ENCODE results near the gene TTC23L.

Gene TTC23L

DNA sequence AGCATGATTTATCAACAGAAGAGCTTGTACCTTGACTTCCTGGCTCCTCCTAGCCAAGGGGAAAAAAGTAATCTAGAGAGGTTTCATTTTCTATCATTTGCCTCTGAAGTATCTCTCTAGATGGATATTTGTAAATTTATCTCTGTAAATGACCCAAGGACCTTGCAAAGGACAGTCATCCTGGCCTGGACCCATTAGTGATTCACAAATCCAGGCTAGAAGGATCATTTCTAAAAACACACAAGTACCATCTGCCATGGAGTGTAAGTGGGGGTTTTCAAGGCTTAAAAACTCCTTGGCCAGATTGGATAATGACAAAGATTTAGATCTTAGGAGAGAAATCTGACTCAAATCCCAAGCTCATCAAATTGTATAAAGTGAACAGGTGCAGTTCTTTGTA is 8.1 kb downstream of the TTC23L start:
- no peaks in the 10 kb centered on the region for H3K9me3 Mint-ChIP-seq
- no peaks in the 10 kb centered on the region for H3K36me3 Mint-ChIP-seq
- no peaks in the 10 kb centered on the region for H3K4me1 Mint-ChIP-seq
- ATAC-seq: no peak
- no peaks in the 10 kb centered on the region for H3K27me3 Mint-ChIP-seq
- H3K27ac Mint-ChIP-seq: no peak overlapping the region
- no peak overlapping the region for H3K4me3 Mint-ChIP-seq

DNA sequence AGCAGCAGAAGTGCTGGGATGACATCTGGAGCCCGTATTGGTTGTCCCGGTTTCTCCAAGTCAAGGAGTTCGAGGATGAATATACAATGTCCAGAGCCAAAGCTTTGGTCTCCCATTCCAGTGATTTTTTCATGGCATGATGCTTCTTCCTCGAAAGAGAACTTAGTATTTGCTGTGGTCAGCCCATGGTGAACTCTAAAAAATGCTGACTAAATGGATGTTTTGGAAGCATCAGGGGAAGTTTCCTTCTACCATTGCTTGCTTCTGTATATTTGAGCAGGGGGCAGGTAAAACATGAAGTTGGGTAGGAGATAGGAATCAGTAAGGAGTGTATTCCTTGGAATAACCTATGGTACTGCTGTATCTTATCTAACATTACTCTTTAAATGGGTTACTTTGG is 8.6 kb downstream of the TTC23L start:
- H3K4me3 Mint-ChIP-seq: no peak overlapping the region
- no peaks in the 10 kb centered on the region for H3K4me1 Mint-ChIP-seq
- ATAC-seq: no peak
- no peak overlapping the region for H3K27ac Mint-ChIP-seq
- H3K9me3 Mint-ChIP-seq: peaks cover 2% of the 10 kb centered on the region
- no peaks in the 10 kb centered on the region for H3K27me3 Mint-ChIP-seq
- H3K36me3 Mint-ChIP-seq: no peaks in the 10 kb centered on the region

DNA sequence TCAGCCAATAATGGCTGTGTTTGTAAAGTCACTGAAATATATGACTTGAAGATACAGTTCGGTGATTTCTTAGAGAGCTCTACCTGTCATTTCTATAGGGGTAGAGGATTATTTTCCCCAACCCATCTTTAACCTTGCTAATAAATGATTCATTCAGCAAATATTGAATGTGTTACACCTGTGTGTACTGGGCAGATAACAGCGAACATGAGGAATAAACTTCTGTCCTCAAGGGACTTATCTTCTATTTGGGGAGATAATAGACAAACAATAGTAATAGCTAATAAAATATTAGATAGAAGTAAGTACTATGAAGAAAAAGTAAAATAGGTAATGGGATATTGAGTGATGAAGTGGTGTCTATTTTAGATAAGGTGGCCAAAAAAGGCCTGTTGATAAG is 9.3 kb downstream of the TTC23L start:
- H3K4me3 Mint-ChIP-seq: no peak overlapping the region
- no peaks in the 10 kb centered on the region for H3K4me1 Mint-ChIP-seq
- no peaks in the 10 kb centered on the region for H3K36me3 Mint-ChIP-seq
- no peak overlapping the region for H3K27ac Mint-ChIP-seq
- H3K27me3 Mint-ChIP-seq: no peaks in the 10 kb centered on the region
- no peak for ATAC-seq
- H3K9me3 Mint-ChIP-seq: peaks cover 2% of the 10 kb centered on the region

DNA sequence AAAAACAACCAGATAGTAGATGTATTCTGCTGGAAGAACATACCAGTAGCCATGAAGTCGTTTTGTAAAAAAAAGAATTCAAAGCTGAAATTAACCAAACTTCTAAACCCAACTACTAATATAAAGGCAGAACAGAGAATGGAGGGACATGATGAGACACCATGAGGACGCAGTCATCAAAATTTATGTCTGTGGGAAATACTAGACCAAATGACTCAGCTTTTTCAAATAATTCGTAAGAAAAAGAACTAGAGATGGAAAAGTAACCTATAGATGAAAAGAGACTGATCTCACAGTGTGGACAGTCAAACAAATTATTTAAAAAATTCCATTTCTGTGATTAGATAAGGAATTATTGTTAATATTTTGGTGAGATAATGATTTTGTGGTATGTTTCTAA is 10.3 kb downstream of the TTC23L start:
- Mint-ChIP-seq H3K4me1 (no peaks in the 10 kb centered on the region), H3K27ac (no peak overlapping the region), H3K4me3 (no peak overlapping the region), H3K9me3 (peaks cover 2% of the 10 kb centered on the region), H3K27me3 (no peaks in the 10 kb centered on the region), H3K36me3 (no peaks in the 10 kb centered on the region)
- ATAC-seq: no peak

DNA sequence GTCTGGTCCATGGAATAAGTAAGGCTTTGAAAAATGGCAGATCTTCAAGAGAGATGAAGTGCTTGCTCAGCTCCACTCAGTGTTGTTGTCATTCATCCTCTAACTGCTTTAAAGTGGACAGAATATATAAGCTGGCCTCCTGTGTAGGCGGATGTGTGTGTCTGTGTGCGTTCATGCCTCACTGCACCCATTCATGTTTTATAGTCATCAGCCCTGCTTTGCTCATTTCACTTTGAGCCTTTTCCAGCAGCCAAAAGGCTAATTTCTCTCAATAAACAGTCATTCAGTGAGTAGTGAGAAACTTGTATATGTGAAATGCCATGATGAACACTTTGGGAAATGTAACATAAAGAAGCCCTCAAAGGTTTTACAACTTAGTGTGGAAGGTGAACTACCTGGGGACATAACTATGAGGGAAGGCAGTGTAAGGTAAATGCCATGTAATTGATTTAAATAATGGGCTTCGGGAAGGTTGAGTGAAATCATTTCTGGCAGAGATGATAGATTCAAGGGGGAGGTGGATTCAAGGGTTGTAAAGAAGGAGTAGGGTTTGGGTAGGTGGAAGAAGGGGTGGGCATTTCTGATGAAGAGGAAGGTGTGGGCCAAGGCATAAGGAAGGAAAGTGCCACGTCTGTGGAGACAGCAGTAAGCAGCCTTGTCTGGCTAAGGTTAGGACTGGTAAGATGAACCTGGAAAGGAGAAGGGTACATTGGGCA is 15.7 kb downstream of the TTC23L start:
- Mint-ChIP-seq H3K27ac (peak overlapping the region; percentile 11), H3K9me3 (peaks cover 2% of the 10 kb centered on the region), H3K36me3 (no peaks in the 10 kb centered on the region), H3K4me3 (no peak overlapping the region), H3K27me3 (no peaks in the 10 kb centered on the region), H3K4me1 (peaks cover 9% of the 10 kb centered on the region)
- ATAC-seq: peak; percentile 76

DNA sequence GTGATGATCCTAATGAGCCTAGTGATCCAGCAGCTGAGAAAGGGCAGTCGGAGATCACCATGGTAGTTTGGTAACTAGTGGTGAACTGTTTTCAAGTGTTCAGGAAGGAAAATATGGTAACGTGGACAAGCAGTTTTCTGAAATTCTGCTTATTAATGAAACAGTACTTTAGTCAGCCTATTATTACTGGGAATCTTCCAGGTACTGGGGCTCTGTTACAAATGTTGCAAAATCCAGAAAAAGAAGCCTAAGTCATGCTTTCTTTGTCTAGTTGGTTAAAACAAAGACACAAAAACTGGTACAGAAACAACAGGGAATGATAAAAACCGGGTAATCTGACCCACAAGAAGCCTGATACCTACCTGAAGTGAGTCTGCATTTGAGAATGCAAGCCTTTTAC is 18.2 kb downstream of the TTC23L start:
- no peak for ATAC-seq
- H3K27ac Mint-ChIP-seq: no peak overlapping the region
- H3K27me3 Mint-ChIP-seq: no peaks in the 10 kb centered on the region
- no peaks in the 10 kb centered on the region for H3K36me3 Mint-ChIP-seq
- no peak overlapping the region for H3K4me3 Mint-ChIP-seq
- H3K9me3 Mint-ChIP-seq: peaks cover 2% of the 10 kb centered on the region
- H3K4me1 Mint-ChIP-seq: peaks cover 9% of the 10 kb centered on the region

DNA sequence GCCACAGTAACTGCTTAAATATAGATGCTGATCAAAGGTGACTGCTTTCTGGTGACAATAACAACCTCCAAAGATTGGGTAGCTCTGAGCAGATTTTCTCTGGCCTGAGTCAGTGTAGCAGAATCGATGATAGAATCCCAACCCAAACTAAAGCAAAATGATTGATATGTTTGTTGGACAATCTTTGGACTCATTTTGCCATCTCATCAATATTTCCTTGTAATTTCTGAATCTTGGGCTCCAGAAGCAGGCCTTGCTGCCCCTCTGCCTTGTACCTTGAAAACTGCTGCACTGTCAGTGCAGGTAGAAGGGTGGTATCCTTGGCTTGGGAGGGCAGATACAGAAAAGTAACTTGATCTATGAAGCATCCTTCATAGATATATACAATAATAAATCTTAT is 18.9 kb downstream of the TTC23L start:
- Mint-ChIP-seq H3K27ac (no peak overlapping the region), H3K4me1 (peaks cover 9% of the 10 kb centered on the region), H3K36me3 (no peaks in the 10 kb centered on the region), H3K4me3 (no peak overlapping the region), H3K27me3 (no peaks in the 10 kb centered on the region), H3K9me3 (no peaks in the 10 kb centered on the region)
- ATAC-seq: no peak

DNA sequence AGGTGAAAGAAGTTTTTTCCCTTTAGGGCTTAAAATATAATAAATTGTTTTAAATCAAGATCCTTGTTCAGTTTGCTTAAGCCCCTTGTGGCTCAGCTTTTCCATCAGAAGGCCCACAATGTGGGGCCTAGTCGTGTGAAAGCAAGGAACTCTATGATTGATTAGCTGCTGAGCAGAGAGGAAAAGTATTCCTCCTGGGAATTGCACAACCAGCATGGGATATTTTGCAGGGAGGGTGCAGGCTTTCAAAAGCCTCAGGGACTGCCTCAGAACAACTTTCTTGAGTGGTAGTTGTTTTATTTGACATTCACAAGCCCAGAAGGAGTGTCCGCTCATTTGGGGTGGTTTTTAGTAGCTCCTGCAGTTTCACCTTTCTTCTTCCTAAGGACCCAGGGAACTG is 19.8 kb downstream of the TTC23L start:
- H3K27ac Mint-ChIP-seq: no peak overlapping the region
- H3K9me3 Mint-ChIP-seq: no peaks in the 10 kb centered on the region
- ATAC-seq: no peak
- no peak overlapping the region for H3K4me3 Mint-ChIP-seq
- no peaks in the 10 kb centered on the region for H3K36me3 Mint-ChIP-seq
- no peaks in the 10 kb centered on the region for H3K27me3 Mint-ChIP-seq
- peaks cover 9% of the 10 kb centered on the region for H3K4me1 Mint-ChIP-seq

DNA sequence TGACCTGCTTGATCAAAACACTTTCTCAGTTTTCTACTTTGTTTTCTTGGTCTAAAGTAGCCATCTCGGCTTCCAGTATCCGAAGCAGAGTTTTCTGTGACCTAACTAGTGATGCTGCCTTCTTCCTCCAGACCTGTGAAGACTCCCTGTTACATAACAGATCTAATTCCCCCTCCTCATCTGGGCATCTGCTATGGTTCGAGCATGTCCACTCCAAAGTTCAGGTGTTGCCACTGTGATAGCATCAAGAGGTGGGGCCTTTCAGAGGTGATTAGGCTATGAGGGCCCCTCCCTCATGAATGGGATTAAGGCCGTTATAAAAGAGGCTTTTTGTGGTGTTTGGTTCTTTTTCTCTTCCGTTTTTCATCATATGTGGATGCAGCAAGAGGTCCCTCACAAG is 20.3 kb downstream of the TTC23L start:
- H3K27ac Mint-ChIP-seq: no peak overlapping the region
- H3K36me3 Mint-ChIP-seq: no peaks in the 10 kb centered on the region
- no peak for ATAC-seq
- no peaks in the 10 kb centered on the region for H3K27me3 Mint-ChIP-seq
- peaks cover 9% of the 10 kb centered on the region for H3K4me1 Mint-ChIP-seq
- H3K9me3 Mint-ChIP-seq: no peaks in the 10 kb centered on the region
- H3K4me3 Mint-ChIP-seq: no peak overlapping the region

DNA sequence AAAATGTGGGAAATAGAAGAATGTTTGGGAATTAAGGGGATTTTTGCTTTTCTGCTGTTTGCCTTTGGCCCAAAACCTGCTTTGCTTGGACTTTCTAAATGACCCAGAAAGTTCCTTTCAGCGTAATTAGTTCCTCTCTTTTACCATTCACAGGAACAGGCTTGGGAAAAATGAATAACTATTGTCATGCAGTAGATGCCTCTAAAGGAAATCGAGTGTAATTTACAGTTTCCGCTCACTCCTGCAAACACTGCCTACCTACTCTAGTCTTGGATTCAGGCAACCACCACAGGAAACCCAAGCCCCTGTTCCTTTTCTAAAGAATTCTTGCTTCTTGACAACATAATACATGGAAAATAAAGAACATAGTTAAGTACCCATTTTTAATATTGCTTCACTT is 25.0 kb downstream of the TTC23L start:
- Mint-ChIP-seq H3K27me3 (no peaks in the 10 kb centered on the region), H3K36me3 (no peaks in the 10 kb centered on the region), H3K4me1 (no peaks in the 10 kb centered on the region), H3K27ac (no peak overlapping the region), H3K4me3 (no peak overlapping the region), H3K9me3 (no peaks in the 10 kb centered on the region)
- no peak for ATAC-seq

DNA sequence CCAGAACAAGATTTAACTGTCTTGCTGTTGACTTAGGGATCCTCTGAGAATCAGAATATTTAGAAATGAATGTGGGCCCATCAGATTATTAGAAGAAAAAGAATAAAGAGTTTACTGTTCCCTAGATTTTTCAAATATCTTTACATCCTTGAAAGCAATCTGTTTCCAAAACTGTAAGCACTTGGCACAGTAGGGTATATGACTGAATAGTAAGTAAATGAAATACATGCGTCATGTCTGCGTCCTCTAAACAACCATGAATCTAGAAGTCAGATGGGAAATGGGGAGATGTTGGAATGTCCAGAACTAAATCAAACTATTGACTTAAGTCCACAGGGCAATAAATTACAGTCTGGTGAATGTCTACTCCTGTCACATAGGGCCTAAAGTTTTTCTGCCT is 26.1 kb downstream of the TTC23L start:
- H3K4me1 Mint-ChIP-seq: no peaks in the 10 kb centered on the region
- H3K27ac Mint-ChIP-seq: no peak overlapping the region
- H3K9me3 Mint-ChIP-seq: no peaks in the 10 kb centered on the region
- H3K4me3 Mint-ChIP-seq: no peak overlapping the region
- no peak for ATAC-seq
- no peaks in the 10 kb centered on the region for H3K27me3 Mint-ChIP-seq
- H3K36me3 Mint-ChIP-seq: no peaks in the 10 kb centered on the region

DNA sequence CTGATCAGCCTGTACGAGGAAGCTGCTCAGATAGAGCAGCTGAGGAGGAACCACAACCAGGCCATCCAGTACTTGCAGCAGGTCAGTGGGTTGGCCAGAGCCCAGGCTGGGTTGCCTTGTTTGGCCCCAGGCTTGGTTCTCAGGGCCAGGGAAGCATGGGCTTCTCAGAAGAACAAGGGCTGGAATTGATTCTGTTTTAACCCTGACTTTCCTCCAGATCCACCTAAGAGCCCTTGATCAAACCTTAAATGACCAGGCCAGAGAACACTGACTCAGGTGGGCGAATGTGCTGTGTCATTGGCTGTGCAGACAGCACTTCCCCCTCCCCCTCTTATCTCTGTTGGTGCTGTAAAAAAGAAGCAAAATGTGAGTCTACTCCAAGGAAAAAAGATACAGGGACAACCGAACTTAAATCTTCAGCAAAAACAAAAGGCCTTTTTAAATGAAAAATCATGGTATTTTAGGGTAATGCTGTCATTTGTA is 28.1 kb downstream of the TTC23L start:
- no peak overlapping the region for H3K27ac Mint-ChIP-seq
- no peak overlapping the region for H3K4me3 Mint-ChIP-seq
- H3K36me3 Mint-ChIP-seq: no peaks in the 10 kb centered on the region
- H3K27me3 Mint-ChIP-seq: no peaks in the 10 kb centered on the region
- H3K4me1 Mint-ChIP-seq: no peaks in the 10 kb centered on the region
- no peaks in the 10 kb centered on the region for H3K9me3 Mint-ChIP-seq
- no peak for ATAC-seq

DNA sequence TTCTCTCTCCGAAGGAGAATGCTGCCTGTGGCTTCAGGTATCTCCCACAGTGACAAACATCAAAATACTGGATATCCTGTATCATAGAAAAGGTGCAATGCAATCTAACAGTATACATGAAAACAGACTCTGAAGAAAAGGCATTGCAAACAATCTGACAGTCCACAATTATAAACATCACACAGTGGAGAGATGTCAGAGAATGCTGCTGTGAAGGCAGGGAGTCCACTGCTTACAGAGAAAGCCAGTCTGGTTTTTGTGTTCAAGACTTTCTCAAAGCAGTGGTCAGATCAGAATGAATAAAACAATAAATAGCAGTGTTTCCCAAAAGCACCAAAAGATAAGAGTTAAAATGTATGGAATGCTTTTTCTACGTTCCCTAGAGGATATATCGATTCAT is 28.7 kb downstream of the TTC23L start:
- Mint-ChIP-seq H3K36me3 (no peaks in the 10 kb centered on the region), H3K9me3 (no peaks in the 10 kb centered on the region), H3K4me1 (no peaks in the 10 kb centered on the region), H3K27ac (no peak overlapping the region), H3K27me3 (no peaks in the 10 kb centered on the region), H3K4me3 (no peak overlapping the region)
- no peak for ATAC-seq

DNA sequence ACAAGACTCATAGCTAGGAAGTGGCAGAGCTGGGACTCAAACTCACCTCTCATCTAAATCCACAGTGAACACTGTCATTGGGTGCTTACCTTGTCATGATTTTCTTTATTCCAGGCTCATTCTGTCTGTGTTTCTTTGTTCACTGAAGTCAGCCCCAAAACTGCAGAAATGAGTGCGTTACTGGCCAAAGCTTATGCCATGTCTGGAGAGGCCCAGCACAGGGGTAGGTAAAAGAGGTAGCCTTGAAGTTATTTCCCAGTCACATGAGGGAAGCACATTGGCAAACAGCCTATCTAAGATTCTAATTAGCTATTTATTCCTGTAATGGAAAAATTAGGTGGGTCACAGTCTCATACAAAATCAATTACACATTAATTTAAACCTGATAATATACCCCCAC is 29.8 kb downstream of the TTC23L start:
- Mint-ChIP-seq H3K4me3 (no peak overlapping the region), H3K27ac (no peak overlapping the region), H3K27me3 (no peaks in the 10 kb centered on the region), H3K36me3 (no peaks in the 10 kb centered on the region), H3K4me1 (no peaks in the 10 kb centered on the region), H3K9me3 (no peaks in the 10 kb centered on the region)
- no peak for ATAC-seq

DNA sequence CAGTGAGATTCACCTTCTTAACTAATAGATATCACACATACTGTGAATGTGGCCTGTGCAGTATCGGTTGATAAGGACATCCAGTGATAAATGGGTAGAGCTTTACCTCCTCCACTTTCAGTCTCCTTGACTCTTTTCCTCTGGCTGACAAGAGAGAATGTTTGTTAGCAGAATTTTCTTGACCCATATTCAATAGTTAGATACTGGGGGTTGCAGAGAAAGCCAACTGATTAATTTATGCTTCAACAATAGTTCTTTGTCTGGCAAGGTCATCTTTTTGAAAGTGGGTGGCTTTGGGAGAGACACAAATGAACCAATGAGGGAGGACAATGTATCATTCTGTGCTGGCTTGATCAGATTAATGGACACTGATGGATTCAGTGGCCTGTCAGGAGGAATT is 30.3 kb downstream of the TTC23L start:
- Mint-ChIP-seq H3K9me3 (no peaks in the 10 kb centered on the region), H3K36me3 (no peaks in the 10 kb centered on the region), H3K27ac (no peak overlapping the region), H3K27me3 (no peaks in the 10 kb centered on the region), H3K4me3 (no peak overlapping the region), H3K4me1 (no peaks in the 10 kb centered on the region)
- ATAC-seq: no peak

DNA sequence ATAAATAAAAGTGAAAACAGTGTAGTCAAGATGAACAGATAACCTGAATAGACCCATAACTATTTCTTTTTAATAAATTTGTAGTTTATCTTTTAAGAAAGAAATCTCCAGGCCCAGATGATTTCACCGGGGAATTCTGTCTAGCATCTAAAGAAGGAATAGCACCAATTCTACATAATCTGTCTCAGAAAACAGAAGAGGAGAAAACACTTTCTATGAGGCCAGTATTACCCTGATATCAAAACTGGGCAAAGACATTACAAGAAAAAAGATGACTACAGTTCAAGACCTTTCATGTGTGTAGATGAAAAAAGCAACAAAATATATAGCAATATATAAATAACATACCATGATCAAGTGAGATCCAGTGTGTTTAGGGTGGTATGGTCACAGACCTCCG is 31.4 kb downstream of the TTC23L start:
- Mint-ChIP-seq H3K9me3 (peaks cover under 1% of the 10 kb centered on the region), H3K4me3 (no peak overlapping the region), H3K27me3 (no peaks in the 10 kb centered on the region), H3K4me1 (no peaks in the 10 kb centered on the region), H3K27ac (no peak overlapping the region), H3K36me3 (no peaks in the 10 kb centered on the region)
- ATAC-seq: no peak

DNA sequence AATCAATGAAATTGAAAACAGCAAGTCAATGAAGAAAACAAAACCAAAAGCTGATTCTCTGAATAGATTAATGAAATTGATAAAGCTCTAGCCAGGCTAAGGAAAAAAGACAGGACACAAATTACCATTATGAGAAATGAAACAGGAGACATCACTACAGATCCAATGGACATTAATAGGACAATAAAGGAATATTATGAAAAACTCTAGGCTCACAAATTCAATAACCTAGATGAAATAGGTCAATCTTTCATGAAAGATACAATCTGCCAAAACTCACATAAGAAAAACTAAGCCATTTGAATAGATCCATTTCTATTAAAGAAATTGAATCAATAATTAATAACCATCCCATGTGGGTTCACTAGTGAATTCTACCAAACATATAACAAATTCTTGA is 37.3 kb downstream of the TTC23L start:
- H3K9me3 Mint-ChIP-seq: peaks cover 10% of the 10 kb centered on the region
- peaks cover 5% of the 10 kb centered on the region for H3K36me3 Mint-ChIP-seq
- H3K27me3 Mint-ChIP-seq: no peaks in the 10 kb centered on the region
- no peak overlapping the region for H3K27ac Mint-ChIP-seq
- no peak overlapping the region for H3K4me3 Mint-ChIP-seq
- H3K4me1 Mint-ChIP-seq: no peaks in the 10 kb centered on the region
- no peak for ATAC-seq

Data from stimulated activated memory B cell treated with anti-CD40 and anti-IgM and Interleukin-4, amounts not matched to agents 10 μg/mL and 1 μg/mL and 100 μg/mL, for 72 hours (primary cell).